ENCODE measurements around the gene RELA.

RELA gene

DNA sequence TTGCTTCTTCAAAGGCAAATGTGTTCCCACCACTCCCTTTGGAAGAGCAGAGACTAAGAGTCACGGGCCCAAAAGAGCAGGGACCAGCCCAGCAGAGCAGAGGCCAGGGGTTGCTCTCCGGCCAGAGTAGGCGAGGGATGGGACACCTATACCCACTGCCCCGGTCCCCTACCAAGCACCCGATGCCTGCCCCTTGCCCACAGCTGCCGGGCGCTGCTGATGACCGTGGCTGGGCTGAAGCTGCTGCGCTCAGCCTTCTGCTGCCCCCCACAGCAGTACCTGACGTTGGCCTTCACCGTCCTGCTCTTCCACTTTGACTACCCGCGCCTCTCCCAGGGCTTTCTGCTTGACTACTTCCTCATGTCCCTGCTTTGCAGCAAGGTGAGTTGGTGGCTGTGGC, 35.5 kb downstream of the RELA start:
- Histone ChIP-seq H3K9me3 (ENCODE audit: control insufficient read depth, low read length) (no peaks in the 10 kb centered on the region), H3K4me3 (ENCODE audit: extremely low read depth, insufficient read depth, low read length, poor library complexity, severe bottlenecking) (no peak overlapping the region), H3K4me1 (ENCODE audit: control insufficient read depth, insufficient read depth, low read length, poor library complexity, severe bottlenecking) (no peaks in the 10 kb centered on the region), H3K36me3 (ENCODE audit: control insufficient read depth, insufficient read depth, low read length) (peaks cover 87% of the 10 kb centered on the region), H3K27ac (ENCODE audit: low read depth, low read length, severe bottlenecking) (no peak overlapping the region)
- WGBS, 2 experiments (ENCODE audit: insufficient coverage in 2 of 2) = 96% methylated on average over 13 of the region's 13 CpGs

DNA sequence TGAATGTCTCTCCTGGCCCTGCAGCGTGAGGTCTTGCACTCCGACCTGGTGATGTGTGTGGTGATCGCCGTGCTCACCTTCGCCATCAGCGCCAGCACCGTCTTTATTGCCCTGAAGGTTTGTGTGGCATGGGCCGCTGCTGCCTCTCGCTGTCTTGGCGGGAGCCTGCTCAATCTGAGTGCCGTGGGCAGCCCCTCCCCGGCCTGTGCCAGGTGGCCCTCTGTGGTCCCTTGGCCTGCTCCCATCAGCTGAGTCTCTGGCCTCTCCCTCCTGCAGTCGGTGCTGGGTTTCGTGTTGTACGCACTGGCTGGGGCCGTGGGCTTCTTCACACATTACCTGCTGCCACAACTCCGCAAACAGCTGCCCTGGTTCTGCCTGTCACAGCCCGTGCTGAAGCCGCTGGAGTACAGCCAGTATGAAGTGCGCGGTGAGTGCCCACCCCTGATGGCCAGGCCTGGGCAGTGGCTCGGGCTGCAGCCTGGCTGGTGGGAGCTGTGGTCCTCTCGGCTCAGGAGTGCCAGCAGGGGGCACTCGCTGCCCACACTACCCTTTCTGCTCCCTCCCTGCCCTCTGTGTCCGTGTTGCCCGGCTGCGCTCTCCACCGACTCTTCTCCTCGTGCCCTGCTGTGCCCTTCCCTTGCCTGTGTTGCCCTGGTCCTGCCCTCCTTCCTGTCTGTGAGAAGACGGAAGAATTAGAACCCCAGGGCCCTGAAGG, 36.9 kb downstream of the RELA start:
- no peaks in the 10 kb centered on the region for H3K9me3 ChIP-seq (ENCODE audit: control insufficient read depth, low read length)
- H3K36me3 ChIP-seq (ENCODE audit: control insufficient read depth, insufficient read depth, low read length) = peaks cover 93% of the 10 kb centered on the region
- no peak overlapping the region for H3K4me3 ChIP-seq (ENCODE audit: extremely low read depth, insufficient read depth, low read length, poor library complexity, severe bottlenecking)
- H3K27ac ChIP-seq (ENCODE audit: low read depth, low read length, severe bottlenecking) = no peak overlapping the region
- H3K4me1 ChIP-seq (ENCODE audit: control insufficient read depth, insufficient read depth, low read length, poor library complexity, severe bottlenecking) = no peaks in the 10 kb centered on the region
- 82 to 85% methylated on average over 28 to 30 of the region's 30 CpGs for WGBS, 2 experiments (ENCODE audit: insufficient coverage in 2 of 2)

DNA sequence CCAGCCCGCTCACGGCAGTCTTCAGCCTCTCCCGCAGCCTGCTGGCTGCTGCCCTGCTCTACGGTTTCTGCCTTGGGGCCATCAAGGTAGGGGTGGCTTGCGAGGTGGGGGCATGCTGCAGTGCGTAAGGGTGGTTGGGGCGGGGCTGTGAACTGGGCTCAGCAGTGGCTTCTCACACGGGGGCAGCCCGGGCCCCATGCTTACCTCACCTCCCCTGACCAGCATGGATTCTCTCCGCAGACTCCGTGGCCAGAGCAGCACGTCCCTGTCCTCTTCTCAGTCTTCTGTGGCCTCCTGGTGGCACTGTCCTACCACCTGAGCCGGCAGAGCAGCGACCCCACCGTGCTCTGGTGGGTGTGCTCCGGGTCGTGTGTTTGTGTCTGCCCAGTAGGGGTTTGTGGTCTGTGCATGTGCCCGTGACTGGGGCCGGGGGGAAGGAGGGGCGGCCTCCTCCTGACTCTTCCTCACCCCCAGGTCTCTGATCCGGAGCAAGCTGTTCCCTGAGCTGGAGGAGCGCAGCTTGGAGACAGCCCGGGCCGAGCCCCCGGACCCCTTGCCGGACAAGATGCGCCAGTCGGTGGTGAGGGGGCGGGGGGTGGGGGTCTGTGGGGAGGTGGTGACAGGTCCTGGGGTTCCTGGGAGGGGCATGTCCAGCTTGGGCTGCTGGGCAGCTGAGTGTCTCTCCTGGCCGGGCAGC, 37.6 kb downstream of the RELA start:
- no peak overlapping the region for H3K4me3 ChIP-seq (ENCODE audit: extremely low read depth, insufficient read depth, low read length, poor library complexity, severe bottlenecking)
- H3K27ac ChIP-seq (ENCODE audit: low read depth, low read length, severe bottlenecking) = no peak overlapping the region
- WGBS, 2 experiments (ENCODE audit: insufficient coverage in 2 of 2) = 91 to 92% methylated on average over 16 to 17 of the region's 30 CpGs
- no peaks in the 10 kb centered on the region for H3K4me1 ChIP-seq (ENCODE audit: control insufficient read depth, insufficient read depth, low read length, poor library complexity, severe bottlenecking)
- H3K9me3 ChIP-seq (ENCODE audit: control insufficient read depth, low read length) = no peaks in the 10 kb centered on the region
- peaks cover 93% of the 10 kb centered on the region for H3K36me3 ChIP-seq (ENCODE audit: control insufficient read depth, insufficient read depth, low read length)

DNA sequence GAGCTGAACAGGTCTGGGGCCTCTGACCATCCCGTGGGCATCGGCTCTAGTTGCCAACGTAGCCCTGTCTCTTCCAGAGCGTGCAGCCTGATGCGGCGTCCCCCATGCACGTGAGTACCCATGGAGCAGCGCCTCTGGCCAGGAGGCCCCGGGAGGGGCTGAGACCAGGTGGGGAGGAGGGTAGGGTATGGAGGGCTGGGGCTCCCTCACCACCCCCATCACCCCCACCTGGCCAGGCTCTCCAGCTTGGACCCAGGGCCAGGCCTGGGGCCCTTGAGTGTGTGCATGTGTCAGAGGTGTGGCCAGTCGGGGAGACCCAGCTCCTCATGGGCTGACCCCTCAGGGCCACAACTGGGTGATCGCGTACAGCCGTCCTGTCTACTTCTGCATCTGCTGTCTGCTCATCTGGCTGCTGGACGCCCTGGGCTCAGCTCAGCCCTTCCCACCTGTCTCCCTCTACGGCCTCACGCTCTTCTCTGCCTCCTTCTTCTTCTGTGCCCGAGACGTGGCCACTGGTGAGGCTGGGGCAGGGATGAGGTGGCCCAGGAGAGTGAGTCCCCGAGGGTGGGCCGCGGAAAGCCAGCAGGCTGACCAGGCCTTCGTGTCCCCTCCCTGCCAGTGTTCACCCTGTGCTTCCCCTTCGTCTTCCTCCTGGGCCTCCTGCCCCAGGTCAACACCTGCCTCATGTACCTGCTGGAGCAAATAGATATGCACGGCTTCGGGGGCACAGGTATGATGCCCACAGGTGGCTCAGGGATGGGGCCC, 38.7 kb downstream of the RELA start:
- Histone ChIP-seq H3K9me3 (ENCODE audit: control insufficient read depth, low read length) (no peaks in the 10 kb centered on the region), H3K4me3 (ENCODE audit: extremely low read depth, insufficient read depth, low read length, poor library complexity, severe bottlenecking) (no peak overlapping the region), H3K36me3 (ENCODE audit: control insufficient read depth, insufficient read depth, low read length) (peaks cover 93% of the 10 kb centered on the region), H3K27ac (ENCODE audit: low read depth, low read length, severe bottlenecking) (no peak overlapping the region), H3K4me1 (ENCODE audit: control insufficient read depth, insufficient read depth, low read length, poor library complexity, severe bottlenecking) (no peaks in the 10 kb centered on the region)
- 91 to 96% methylated on average over 18 to 20 of the region's 25 CpGs for WGBS, 2 experiments (ENCODE audit: insufficient coverage in 2 of 2)

DNA sequence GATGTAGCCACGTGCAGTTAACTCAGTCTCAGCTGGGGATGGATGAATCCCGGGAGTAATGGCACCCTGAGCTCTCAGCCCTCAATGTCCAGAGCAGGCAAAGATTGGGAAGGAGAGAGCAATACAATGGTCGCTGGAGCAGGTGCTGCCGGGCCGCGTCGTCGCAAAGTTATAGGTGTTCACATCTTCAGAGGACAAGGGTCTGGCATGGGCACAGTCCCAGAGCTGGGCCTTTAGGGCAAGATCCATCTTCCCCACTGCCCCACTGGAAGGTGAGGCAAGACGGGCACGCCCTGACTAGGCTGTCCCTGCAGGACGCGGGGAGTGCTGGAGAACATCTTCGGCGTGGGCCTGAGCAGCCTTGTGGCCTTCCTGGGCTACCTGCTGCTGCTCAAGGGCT, 39.5 kb downstream of the RELA start:
- Histone ChIP-seq H3K27ac (ENCODE audit: low read depth, low read length, severe bottlenecking) (no peak overlapping the region), H3K9me3 (ENCODE audit: control insufficient read depth, low read length) (no peaks in the 10 kb centered on the region), H3K4me1 (ENCODE audit: control insufficient read depth, insufficient read depth, low read length, poor library complexity, severe bottlenecking) (no peaks in the 10 kb centered on the region), H3K4me3 (ENCODE audit: extremely low read depth, insufficient read depth, low read length, poor library complexity, severe bottlenecking) (no peak overlapping the region), H3K36me3 (ENCODE audit: control insufficient read depth, insufficient read depth, low read length) (peaks cover 93% of the 10 kb centered on the region)
- 99% methylated on average over 14 of the region's 14 CpGs for WGBS, 2 experiments (ENCODE audit: insufficient coverage in 2 of 2)

DNA sequence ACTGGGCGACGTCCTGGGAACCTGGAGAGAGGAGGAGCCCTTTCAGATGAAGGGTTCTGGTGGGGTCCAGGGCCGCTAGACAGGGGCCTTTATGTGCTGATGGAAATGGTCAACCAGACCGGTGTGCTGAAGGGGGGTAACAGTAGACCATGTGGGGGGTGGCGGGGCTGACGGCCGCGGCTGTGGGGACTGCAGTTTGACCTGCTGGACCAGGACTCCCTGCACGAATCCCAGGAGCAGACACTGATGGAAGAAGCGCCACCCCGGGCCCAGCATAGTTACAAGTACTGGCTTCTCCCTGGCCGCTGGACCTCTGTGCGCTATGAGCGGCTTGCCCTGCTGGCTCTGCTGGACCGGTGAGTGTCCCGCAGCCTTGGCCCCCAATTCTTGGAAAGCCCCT, 40.7 kb downstream of the RELA start:
- Histone ChIP-seq H3K36me3 (ENCODE audit: control insufficient read depth, insufficient read depth, low read length) (peaks cover 93% of the 10 kb centered on the region), H3K27ac (ENCODE audit: low read depth, low read length, severe bottlenecking) (no peak overlapping the region), H3K4me3 (ENCODE audit: extremely low read depth, insufficient read depth, low read length, poor library complexity, severe bottlenecking) (no peak overlapping the region), H3K4me1 (ENCODE audit: control insufficient read depth, insufficient read depth, low read length, poor library complexity, severe bottlenecking) (peaks cover 2% of the 10 kb centered on the region), H3K9me3 (ENCODE audit: control insufficient read depth, low read length) (no peaks in the 10 kb centered on the region)
- WGBS, 2 experiments (ENCODE audit: insufficient coverage in 2 of 2) = 95 to 99% methylated on average over 16 of the region's 16 CpGs

DNA sequence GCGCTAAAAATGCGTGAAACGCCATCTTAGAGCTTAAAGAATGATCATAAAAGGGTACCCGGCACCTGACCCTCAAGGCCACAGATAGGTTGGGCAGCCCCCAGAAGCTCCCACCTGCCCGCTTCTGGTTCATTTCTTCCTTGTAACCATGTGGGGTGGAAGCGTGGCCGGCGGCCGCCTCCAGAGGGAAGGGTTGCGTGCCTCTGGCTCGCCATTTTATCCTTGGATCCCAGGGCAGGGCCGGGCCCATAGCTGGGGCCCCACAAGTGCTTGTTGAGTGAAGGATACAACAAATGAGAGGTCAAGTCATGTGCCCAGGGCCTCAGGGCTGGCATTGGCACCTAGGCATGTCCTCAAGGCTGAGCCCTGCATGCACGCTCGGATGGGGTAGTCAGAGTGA, 41.3 kb downstream of the RELA start:
- Histone ChIP-seq H3K4me3 (ENCODE audit: extremely low read depth, insufficient read depth, low read length, poor library complexity, severe bottlenecking) (no peak overlapping the region), H3K36me3 (ENCODE audit: control insufficient read depth, insufficient read depth, low read length) (peaks cover 92% of the 10 kb centered on the region), H3K27ac (ENCODE audit: low read depth, low read length, severe bottlenecking) (no peak overlapping the region), H3K4me1 (ENCODE audit: control insufficient read depth, insufficient read depth, low read length, poor library complexity, severe bottlenecking) (peaks cover 7% of the 10 kb centered on the region), H3K9me3 (ENCODE audit: control insufficient read depth, low read length) (no peaks in the 10 kb centered on the region)
- 95 to 96% methylated on average over 11 to 14 of the region's 14 CpGs for WGBS, 2 experiments (ENCODE audit: insufficient coverage in 2 of 2)

DNA sequence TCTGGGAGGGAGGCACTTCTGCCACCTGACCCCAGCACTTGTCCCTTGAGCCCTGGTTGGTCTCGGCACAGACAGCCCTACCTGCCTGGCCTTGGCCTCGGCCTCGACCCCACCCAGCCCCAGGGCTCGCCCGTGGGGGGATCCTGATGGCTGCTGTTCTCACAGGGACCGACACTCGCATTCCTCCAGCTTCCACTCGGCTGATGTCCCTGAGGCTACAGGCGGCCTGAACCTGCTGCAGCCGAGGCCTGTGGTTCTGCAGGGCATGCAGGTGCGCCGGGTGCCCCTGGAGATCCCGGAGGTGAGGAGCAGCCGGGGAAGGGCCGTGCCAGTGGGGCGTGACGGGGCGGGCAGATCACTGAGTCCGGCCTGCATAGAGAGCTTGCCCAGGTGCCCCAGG, 42.0 kb downstream of the RELA start:
- Histone ChIP-seq H3K9me3 (ENCODE audit: control insufficient read depth, low read length) (no peaks in the 10 kb centered on the region), H3K4me3 (ENCODE audit: extremely low read depth, insufficient read depth, low read length, poor library complexity, severe bottlenecking) (no peak overlapping the region), H3K4me1 (ENCODE audit: control insufficient read depth, insufficient read depth, low read length, poor library complexity, severe bottlenecking) (peaks cover 7% of the 10 kb centered on the region), H3K36me3 (ENCODE audit: control insufficient read depth, insufficient read depth, low read length) (peaks cover 85% of the 10 kb centered on the region), H3K27ac (ENCODE audit: low read depth, low read length, severe bottlenecking) (no peak overlapping the region)
- 87 to 94% methylated on average over 12 to 19 of the region's 19 CpGs for WGBS, 2 experiments (ENCODE audit: insufficient coverage in 2 of 2)

DNA sequence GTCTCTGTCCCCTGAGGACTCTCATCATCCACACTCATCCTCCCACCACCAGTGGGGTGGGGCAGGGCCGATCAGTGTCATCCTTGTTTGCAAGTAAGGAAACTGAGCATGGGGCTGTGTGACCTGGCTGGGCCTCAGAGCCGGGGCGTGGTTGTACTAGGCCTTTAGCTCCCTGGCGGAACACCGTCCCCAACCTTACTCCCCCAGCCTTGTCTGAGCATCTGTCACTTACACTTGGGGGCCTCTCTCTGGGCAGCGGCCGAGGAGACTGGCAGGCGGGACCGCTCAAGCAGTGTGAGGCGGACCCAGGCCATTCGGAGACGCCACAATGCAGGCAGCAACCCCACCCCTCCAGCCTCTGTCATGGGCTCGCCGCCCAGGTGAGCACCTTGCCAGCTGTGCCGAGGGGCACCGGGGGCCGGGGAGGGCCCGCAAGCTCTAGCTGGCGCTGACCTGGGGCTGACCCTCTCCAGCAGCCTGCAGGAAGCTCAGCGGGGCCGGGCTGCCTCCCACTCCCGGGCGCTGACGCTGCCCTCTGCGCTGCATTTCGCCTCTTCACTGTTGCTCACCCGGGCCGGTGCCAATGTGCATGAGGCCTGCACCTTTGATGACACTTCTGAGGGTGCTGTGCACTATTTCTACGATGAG, 43.3 kb downstream of the RELA start:
- peaks cover 7% of the 10 kb centered on the region for H3K4me1 ChIP-seq (ENCODE audit: control insufficient read depth, insufficient read depth, low read length, poor library complexity, severe bottlenecking)
- H3K4me3 ChIP-seq (ENCODE audit: extremely low read depth, insufficient read depth, low read length, poor library complexity, severe bottlenecking) = no peak overlapping the region
- WGBS, 2 experiments (ENCODE audit: insufficient coverage in 2 of 2) = 97% methylated on average over 22 to 26 of the region's 29 CpGs
- no peak overlapping the region for H3K27ac ChIP-seq (ENCODE audit: low read depth, low read length, severe bottlenecking)
- peaks cover 76% of the 10 kb centered on the region for H3K36me3 ChIP-seq (ENCODE audit: control insufficient read depth, insufficient read depth, low read length)
- no peaks in the 10 kb centered on the region for H3K9me3 ChIP-seq (ENCODE audit: control insufficient read depth, low read length)

DNA sequence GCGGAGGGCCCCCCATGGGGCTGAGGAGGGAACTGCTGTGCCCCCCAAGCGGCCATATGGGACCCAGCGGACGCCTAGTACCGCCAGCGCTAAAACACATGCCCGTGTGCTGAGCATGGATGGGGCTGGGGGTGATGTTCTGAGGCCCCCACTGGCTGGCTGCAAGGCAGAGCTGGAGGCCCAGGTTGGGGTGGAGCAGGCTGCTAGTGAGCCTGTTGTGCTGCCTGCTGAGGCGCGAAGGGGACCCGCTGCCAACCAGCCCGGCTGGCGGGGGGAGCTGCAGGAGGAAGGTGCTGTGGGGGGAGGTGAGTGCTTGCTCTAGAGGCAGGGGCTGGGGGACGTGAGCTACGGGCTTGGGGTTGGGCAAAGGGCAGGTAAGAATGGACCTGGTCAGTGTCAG, 44.0 kb downstream of the RELA start:
- H3K36me3 ChIP-seq (ENCODE audit: control insufficient read depth, insufficient read depth, low read length) = peaks cover 69% of the 10 kb centered on the region
- 95 to 100% methylated on average over 9 to 14 of the region's 14 CpGs for WGBS, 2 experiments (ENCODE audit: insufficient coverage in 2 of 2)
- no peak overlapping the region for H3K4me3 ChIP-seq (ENCODE audit: extremely low read depth, insufficient read depth, low read length, poor library complexity, severe bottlenecking)
- peaks cover 7% of the 10 kb centered on the region for H3K4me1 ChIP-seq (ENCODE audit: control insufficient read depth, insufficient read depth, low read length, poor library complexity, severe bottlenecking)
- H3K27ac ChIP-seq (ENCODE audit: low read depth, low read length, severe bottlenecking) = no peak overlapping the region
- no peaks in the 10 kb centered on the region for H3K9me3 ChIP-seq (ENCODE audit: control insufficient read depth, low read length)
